HCT116 (cell line): Measurements from ENCODE around the gene BRIP1. TPM values are rescaled to one million over a fixed set of nuclear protein-coding genes. Genes with fewer than 3 reads are reported as not detected.

ENCODE experiments used
- ATAC-seq: fragments of 200-7000 bp; cut with Tn5 transposase; 2 replicates; pipeline ENCODE4 v1.9.1; 2020; ENCODE audit warnings: mild to moderate bottlenecking, moderate library complexity
- BruUV-seq: library from RNA; stranded (reverse); fragments of 400-500 nt; replicated peaks from 2 replicates; lab custom pipeline; 2021; lab: Mats Ljungman, UMichigan
- CTCF ChIA-PET: fragments of 300-600 bp; sonication (Branson Sonifier 250); formaldehyde crosslinking; loops from one replicate; lab custom pipeline; 2021; ENCODE audit warnings: antibody characterized with exemption; lab: Charles Lee
- POLR2A ChIA-PET: fragments of 300-600, 350-600 bp; sonication (Branson Sonifier 250); formaldehyde crosslinking; loops from one replicate; lab custom pipeline; 2021; ENCODE audit warnings: antibody characterized with exemption; lab: Charles Lee
- RAD21 ChIA-PET, 2 experiments: fragments of 300-600 bp; sonication (Branson Sonifier 250); formaldehyde crosslinking; loops; one replicate each; lab custom pipeline; 2023; ENCODE audit warnings: low total read pairs in 2 of 2; ENCODE audit not compliant: uncharacterized antibody in 2 of 2, unreplicated experiment in 2 of 2, low non-redundant PET in 1 of 2; lab: Charles Lee
- DNase-seq: peaks from one replicate; pipeline ENCODE4 v3.0.0-alpha.2; 2010; ENCODE audit warnings: low read depth, low spot score
- H2AFZ ChIP-seq: fragments of 200-600 bp; shearing (Covaris generic), sonication (generic); 2 replicates; pipeline ENCODE4 v1.6.1; 2017; ENCODE audit warnings: low read depth, mixed run types, mixed read lengths, antibody characterized with exemption, low read length; ENCODE audit not compliant: poor library complexity, severe bottlenecking
- H3K27ac ChIP-seq: 2 replicates; pipeline ENCODE4 v1.5.1; 2012; ENCODE audit warnings: low read depth, low read length
- H3K27me3 ChIP-seq: fragments of 200-600 bp; sonication (generic); 2 replicates; pipeline ENCODE4 v1.6.1; 2016; ENCODE audit warnings: mixed run types, low read length, mixed read lengths; ENCODE audit not compliant: insufficient read depth
- H3K36me3 ChIP-seq, 2 experiments: fragments of 200-500 bp in 1 of 2; fragments of 200-600 bp in 1 of 2; sonication (Bioruptor generic) in 1 of 2; sonication (generic) in 1 of 2; 2 replicates each; pipeline versions ENCODE4 v1.5.1 to v1.6.1; 2014 to 2016; ENCODE audit warnings: low read length in 2 of 2, inconsistent platforms in 1 of 2, mixed read lengths in 1 of 2, mixed run types in 1 of 2; ENCODE audit not compliant: insufficient read depth in 2 of 2, control insufficient read depth in 1 of 2
- H3K4me1 ChIP-seq, 2 experiments: fragments of 200-600 bp in 1 of 2; sonication (generic) in 1 of 2; 2 replicates each; pipeline versions ENCODE4 v1.5.1 to v1.6.1; 2012 to 2017; ENCODE audit warnings: low read length in 2 of 2, inconsistent platforms in 1 of 2, mild to moderate bottlenecking in 1 of 2, mixed read lengths in 1 of 2, mixed run types in 1 of 2, moderate library complexity in 1 of 2; ENCODE audit not compliant: insufficient read depth in 2 of 2, control insufficient read depth in 1 of 2
- H3K4me2 ChIP-seq: fragments of 200-600 bp; sonication (generic); 2 replicates; pipeline ENCODE4 v1.6.1; 2017; ENCODE audit warnings: mixed run types, low read length, mixed read lengths
- H3K4me3 ChIP-seq, 2 experiments: fragments of 200-600 bp in 1 of 2; sonication (generic) in 1 of 2; replicated peaks in 1 of 2; 2 replicates each; pipeline ENCODE4 v1.5.1; 2011 to 2016; ENCODE audit warnings: low read length in 2 of 2, control low read depth in 1 of 2, low read depth in 1 of 2, mild to moderate bottlenecking in 1 of 2, mixed read lengths in 1 of 2, mixed run types in 1 of 2
- H3K79me2 ChIP-seq: fragments of 200-600 bp; sonication (generic); 2 replicates; pipeline ENCODE4 v1.6.1; 2017; ENCODE audit warnings: mild to moderate bottlenecking, mixed run types, low read length, moderate library complexity, mixed read lengths; ENCODE audit not compliant: insufficient read depth
- H3K9ac ChIP-seq: fragments of 200-600 bp; sonication (generic); 2 replicates; pipeline ENCODE4 v1.6.1; 2016; ENCODE audit warnings: low read length, mixed read lengths
- H3K9me2 ChIP-seq: fragments of 200-600 bp; sonication (generic), shearing (Covaris generic); 2 replicates; pipeline ENCODE4 v1.6.1; 2017; ENCODE audit warnings: mixed run types, mild to moderate bottlenecking, moderate library complexity; ENCODE audit not compliant: insufficient read depth
- H3K9me3 ChIP-seq, 2 experiments: fragments of 200-500 bp in 1 of 2; fragments of 200-600 bp in 1 of 2; sonication (Bioruptor generic) in 1 of 2; sonication (generic) in 1 of 2; 2 replicates each; pipeline ENCODE4 v1.6.1; 2014 to 2017; ENCODE audit warnings: low read length in 2 of 2, mixed read lengths in 2 of 2, inconsistent platforms in 1 of 2, low read depth in 1 of 2, mild to moderate bottlenecking in 1 of 2, mixed run types in 1 of 2, moderate library complexity in 1 of 2; ENCODE audit not compliant: control insufficient read depth in 1 of 2, insufficient read depth in 1 of 2
- H4K20me1 ChIP-seq: fragments of 200-600 bp; sonication (generic), shearing (Covaris generic); 2 replicates; pipeline ENCODE4 v1.6.1; 2017; ENCODE audit warnings: mixed run types, mild to moderate bottlenecking, moderate library complexity; ENCODE audit not compliant: insufficient read depth
- ATF3 ChIP-seq: IDR thresholded peaks from 2 replicates; pipeline ENCODE4 v1.6.1; 2012
- CBX3 ChIP-seq: IDR thresholded peaks from 2 replicates; pipeline ENCODE4 v1.6.1; 2012; ENCODE audit warnings: low read depth
- EZH2phosphoT487 ChIP-seq: fragments of 200-600 bp; IDR thresholded peaks from 2 replicates; pipeline ENCODE4 v1.6.1; 2018; ENCODE audit warnings: antibody characterized with exemption, borderline replicate concordance
- REST ChIP-seq: IDR thresholded peaks from 2 replicates; pipeline ENCODE4 v1.6.1; 2012; ENCODE audit warnings: low read depth
- YY1 ChIP-seq: IDR thresholded peaks from 2 replicates; pipeline ENCODE4 v1.6.1; 2011; ENCODE audit warnings: low read length, low read depth, moderate library complexity, mild to moderate bottlenecking; ENCODE audit not compliant: insufficient replicate concordance; ENCODE audit errors: extremely low read depth
- ZFX ChIP-seq: fragments of 450-650 bp; IDR thresholded peaks from 2 replicates; pipeline ENCODE4 v1.6.1; 2017
- ZNF274 ChIP-seq: fragments of 200-500 bp; sonication (Bioruptor generic); IDR thresholded peaks from 2 replicates; pipeline ENCODE4 v1.6.1; 2014; ENCODE audit warnings: mild to moderate bottlenecking, low read depth, low read length, inconsistent platforms
- intact Hi-C: fragments of 100-400 bp; cut with micrococcal nuclease; formaldehyde crosslinking; loops from 2 replicates; pipeline ENCODE4 v1.10.0; 2022
- total RNA-seq: library from RNA; stranded (reverse); gene quantifications from one replicate; pipeline ENCODE4 v1.2.1, GENCODE V29; 2021; ENCODE audit not compliant: unreplicated experiment

The BRIP1 gene
- total RNA-seq, 1 experiment from 2014 or later = 22.2 TPM

DNA sequence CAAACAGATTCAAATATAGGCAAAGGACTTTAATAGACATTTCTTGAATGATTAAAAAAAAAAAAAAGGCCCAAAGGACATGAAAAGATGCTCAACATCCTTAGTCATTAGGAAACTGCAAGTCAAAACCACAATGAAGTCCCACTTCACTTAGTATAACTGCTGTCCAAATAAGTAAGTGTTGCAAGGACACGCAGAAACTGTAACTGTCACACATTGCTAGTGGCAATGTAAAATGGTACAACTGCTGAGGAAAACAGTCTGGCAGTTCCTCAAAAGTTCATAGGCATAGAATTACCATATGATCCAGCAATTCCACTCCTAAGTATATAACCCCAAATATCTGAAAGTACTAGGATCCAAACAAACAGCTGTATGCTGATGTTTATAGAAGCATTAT is 112.7 kb downstream of the BRIP1 start (continued):
- TF ChIP-seq YY1 (no peak), ZNF274 (no peak)

- no peak for ATAC-seq
- Histone ChIP-seq H3K79me2 (no peaks in the 10 kb centered on the region), H3K4me3 (no peak overlapping the region), H3K9me3 (peaks cover 0 to 11% of the 10 kb centered on the region in 2 experiments; a peak in 1 of 4 replicates), H3K4me2 (no peak overlapping the region), H3K27me3 (no peaks in the 10 kb centered on the region), H2AFZ (no peak overlapping the region), H3K9me2 (no peaks in the 10 kb centered on the region), H3K4me1 (no peaks in the 10 kb centered on the region), H3K9ac (no peak overlapping the region), H4K20me1 (no peaks in the 10 kb centered on the region), H3K36me3 (no peaks in the 10 kb centered on the region), H3K27ac (no peak overlapping the region)
- ChIA-PET CTCF (no interaction called here), RAD21 (no interaction called here), POLR2A (no interaction called here)
- TF ChIP-seq EZH2phosphoT487 (no peak), CBX3 (no peak), ZFX (no peak), ZNF274 (no peak), ATF3 (no peak), REST (no peak)
- intact Hi-C loops = no loop called here
- BruUV-seq = no TSS peak
- DNase-seq = no peak
Measured at GRCh38 chr17:61749823-61750404, 113.4 kb downstream of the BRIP1 start.
